ENCODE data around the gene LAPTM4A.

GRCh38 chr2:19993731-19994130 is 57.7 kb downstream of the LAPTM4A start:
- TF ChIP-seq POLR2A (IDR thresholded peaks at IDR 0.05) (no peak), CTCF (IDR thresholded peaks at IDR 0.05) (no peak)

All from breast epithelium (tissue), 3 donors.